NCI-H2196 (cell line): Measurements from ENCODE around the gene SERTAD4.
A peak's percentile ranks its signal among the peaks of the same experiment; 100 is the strongest.
"Not testable (repeated sequence)": the region's sequence is repeated elsewhere in the genome, so short reads cannot be mapped to it uniquely, and the experiment has no call there.

ENCODE experiments used
- DNase-seq: peaks from one replicate; lab custom pipeline; 2025; ENCODE audit not compliant: unreplicated experiment; lab: John Stamatoyannopoulos, UW

SERTAD4 gene

DNA sequence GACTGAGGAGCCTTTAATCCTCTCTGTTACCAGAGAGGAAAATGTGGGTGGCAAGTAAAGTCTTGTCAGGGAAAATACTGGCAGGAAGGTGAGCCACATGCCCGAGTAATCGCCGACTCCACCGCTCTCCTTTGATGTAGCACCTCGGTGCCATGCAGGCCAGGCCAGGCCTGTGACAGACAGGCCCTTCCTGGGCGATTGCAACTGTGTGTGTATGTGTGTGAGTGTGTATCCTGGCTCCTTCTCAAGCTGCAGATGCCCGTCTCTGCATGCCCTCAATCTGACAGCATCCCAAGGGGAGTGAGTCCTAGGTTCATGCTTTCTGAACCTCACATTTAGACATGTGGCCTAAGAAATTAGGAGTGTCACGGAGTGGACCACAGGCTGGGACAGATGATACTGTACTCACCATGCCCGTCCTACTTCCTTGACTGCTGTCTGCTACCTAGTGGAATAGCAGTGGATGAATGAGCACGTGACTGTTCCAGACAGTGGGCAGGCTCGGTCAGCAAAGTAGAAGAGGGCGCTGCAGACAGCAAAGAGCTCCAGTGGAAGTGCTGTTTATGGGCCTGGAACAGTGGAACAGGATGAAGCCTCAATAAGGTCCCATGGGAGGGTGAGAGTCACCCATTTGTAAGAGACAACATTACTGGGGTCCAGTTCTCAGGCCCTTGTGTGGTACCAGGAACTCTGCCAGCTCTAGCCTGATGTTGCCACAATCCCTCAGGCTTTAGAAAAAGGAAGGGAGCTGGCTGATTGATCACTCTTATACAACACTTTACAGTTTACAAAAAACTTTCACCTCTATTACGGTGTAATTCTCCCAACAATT, 25.3 kb downstream of the SERTAD4 start:
- DNase-seq = no peak

DNA sequence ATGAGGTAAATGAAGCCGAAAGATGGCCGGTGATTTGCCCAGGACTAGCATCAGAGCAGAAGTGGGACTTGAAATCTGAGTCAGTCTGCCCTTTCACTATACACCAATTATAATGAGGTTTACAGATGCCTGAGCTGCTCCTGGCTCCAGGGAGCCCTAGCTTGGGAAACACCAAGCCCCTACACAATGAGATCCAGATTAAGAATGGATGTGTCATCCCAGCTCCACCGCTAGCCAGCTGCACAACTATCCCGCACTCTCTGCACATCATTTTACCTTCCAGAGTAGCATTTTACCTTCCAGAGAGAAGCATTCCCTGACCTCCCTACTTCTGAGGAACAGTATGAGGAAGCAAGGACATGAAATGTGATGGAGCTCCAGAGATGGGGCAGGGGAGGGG, 27.0 kb downstream of the SERTAD4 start:
- DNase-seq = no peak

DNA sequence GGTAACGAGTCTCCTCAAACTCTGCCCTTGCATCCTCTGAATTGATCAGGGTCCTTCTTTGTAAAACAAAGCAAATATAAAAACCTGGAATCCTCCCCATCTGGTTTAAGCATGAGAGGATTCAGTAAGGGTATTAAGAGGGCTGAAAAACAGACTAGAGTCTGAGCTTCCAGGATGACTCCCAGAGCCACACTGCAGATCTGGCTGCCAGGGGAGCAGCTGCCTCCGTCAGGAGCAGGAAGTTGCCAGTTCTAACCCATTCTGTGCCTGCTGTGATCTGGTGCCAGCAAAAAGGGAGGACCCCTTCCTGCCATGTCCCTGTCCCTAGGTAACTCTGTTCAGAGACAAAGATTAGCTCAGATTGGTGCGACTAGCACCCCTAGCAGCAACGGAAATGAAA, 27.5 kb downstream of the SERTAD4 start:
- no peak for DNase-seq

DNA sequence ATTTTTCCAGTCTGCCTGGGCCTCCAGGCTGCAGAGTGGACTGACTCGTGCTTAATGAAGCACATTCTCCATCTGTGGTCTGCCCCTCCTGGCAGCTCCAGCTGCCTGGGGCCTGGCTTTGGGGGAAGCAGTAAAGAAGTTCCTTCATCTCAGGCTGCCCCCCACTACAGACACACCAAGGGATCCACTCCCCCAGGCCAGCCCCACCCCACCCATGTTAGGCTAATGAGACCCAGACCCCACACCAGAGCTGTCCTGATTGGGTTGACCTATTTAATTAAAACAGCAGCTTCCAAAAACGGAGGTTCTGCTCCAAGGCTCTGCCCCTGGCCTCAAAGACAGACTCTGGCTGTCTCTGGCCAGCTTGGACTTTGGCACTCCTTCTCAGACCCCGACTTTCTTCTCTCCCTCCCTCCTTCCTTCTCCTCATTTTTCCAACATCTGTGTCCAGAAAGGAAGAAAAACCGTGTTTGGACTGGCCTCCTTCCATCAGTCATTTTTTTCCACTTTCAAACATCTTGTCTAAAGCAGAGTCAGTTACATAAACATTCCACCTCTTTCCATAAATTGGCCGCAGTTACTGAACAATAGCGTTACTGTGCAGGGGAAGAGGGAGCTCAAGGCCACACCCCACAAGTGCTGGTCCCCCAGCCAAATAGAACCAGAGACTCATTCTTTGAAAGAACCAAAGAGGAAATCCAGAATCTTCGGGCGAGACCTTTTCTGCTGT, 29.7 kb downstream of the SERTAD4 start:
- DNase-seq = no peak

DNA sequence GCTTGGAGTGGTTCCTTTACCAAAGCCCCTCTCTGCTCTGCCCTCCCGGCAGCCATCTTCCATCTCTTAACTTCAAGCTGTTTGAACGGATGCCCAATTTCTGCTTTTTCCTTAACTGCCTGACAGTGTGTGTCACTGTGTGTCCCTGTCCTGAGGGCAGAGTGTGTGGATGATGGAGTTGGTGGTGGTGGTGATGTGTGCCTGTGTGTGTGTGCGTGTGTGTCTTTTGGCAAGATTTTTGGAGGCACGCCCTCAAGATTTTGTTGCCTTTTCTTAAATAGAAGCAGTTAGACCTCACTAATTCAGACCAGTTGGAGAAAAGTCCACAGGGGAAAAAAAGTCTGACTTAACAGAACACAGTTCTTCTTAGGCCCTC, 30.3 kb downstream of the SERTAD4 start:
- no peak for DNase-seq

DNA sequence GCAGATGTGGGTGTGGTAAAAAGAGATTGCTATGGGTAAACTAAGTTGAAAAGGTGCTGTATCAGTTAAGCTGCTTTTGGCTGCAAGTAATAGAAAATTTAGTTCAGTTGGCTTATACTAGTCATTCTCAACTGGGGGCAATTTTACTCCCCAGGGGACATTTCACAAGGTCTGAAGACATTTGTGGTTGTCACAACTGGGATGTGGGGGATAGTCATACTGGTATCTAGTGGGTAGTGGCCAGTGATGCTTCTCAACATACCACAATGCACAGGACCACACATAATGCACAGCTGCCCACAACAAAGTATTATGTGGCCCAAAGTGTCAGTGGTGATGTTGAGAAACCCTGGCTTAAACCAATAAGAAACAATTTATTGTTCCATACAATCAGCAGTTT, 31.4 kb downstream of the SERTAD4 start:
- DNase-seq = no peak

DNA sequence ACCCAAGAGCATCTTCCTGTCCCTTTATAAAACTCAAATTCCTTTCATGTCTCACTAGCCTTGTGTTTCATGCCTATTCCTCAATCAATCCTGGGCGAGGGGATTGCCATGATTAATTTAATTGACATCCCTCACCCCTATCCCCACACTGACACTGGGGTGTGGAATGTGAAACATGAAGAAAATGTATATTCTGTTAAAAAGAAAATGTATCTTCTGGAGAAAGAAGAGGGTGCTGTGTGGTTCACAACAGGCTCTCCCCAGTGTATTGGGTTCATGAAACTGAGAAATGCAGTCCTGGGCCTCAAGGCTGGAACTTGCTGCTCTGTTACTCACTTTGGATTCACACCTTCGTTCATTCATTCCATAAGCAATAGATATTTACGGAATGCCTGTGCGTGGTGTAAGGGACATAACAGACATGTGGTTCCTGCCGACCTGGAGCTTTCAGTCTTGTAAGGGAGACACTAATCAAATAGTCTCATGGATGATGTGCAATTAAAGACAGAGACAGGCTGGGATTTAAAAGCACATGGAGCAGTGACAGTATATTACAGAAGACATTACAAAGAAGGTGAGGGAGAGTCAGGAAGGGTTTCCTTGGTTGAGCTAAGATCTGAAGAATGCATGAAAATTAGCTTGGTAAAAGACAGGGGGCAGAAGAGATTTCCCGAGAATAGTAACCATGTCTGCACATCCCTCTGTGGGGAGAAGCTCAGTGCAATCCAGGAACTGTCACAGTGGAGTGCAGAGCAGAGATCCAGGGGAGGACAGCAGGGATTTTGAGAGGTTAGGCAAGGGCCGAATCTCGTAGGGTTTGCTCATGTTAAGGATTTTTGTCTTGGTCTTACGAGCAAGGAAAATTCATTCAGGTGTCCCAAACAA, 32.1 kb downstream of the SERTAD4 start:
- DNase-seq = no peak

DNA sequence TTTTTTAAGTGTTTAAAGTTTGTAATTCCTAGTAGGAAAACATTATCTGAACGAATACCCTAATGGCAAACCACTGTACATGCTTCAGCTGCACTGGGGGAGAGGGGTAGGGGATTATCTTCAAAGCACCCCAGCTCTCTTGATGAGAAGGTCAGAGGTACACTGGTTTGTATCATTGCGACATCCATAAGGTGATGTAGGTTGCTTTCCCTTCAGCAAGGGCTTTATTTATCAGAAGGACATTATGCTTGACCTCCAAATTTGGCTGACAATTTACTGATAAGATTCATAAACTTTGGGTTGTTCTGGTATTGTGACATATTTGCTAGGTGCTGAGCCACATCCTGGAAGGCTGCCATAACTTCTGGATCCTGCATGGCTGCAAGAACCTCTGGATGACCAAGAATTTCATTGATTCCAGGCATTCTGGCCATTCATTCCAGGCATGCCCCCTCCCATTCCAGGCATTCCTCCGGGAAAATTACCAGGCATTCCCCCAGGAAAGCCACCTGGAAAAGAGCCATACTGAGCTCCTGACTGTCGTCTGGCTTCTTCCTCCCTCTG, 32.9 kb downstream of the SERTAD4 start:
- DNase-seq = not testable (repeated sequence)

DNA sequence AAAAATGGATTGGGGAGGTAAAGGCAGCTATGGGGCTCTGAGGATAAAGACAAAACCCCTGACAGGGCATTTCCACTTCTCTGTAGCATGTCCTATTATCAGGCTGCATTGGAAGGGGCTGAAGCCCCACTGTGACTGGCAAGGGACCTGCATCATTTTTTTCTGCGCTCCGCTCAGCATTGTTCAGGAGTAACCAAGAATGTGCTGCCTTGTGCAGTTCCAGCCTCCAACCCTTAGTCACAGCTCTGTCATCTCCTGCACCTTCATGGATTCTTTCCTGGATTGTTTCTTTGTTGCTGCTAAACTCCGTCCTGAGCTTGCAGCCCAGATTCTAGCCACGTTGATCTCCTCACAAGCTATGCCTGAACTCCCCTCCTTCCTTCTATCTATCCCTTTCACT, 37.4 kb downstream of the SERTAD4 start:
- DNase-seq = no peak

DNA sequence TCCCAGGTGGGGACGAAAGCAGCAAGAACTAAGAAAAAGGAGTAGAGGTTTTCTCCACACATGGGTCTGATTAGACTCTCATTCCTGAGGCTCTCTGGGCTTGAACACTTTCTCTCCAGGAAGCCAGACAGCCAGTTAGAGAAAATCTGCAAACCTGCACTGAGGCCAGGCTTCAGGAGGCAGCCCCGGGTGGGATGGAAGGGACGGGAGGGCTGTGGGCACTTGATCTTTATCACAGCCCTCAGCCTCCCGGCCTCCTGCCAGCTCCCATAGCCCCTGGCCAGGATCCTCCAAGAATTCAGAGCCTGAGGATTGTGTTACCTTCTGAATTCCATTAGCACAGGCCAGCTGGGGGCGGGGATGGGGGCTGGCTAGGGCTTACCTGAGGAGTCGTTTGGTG, 40.1 kb downstream of the SERTAD4 start:
- DNase-seq = no peak

DNA sequence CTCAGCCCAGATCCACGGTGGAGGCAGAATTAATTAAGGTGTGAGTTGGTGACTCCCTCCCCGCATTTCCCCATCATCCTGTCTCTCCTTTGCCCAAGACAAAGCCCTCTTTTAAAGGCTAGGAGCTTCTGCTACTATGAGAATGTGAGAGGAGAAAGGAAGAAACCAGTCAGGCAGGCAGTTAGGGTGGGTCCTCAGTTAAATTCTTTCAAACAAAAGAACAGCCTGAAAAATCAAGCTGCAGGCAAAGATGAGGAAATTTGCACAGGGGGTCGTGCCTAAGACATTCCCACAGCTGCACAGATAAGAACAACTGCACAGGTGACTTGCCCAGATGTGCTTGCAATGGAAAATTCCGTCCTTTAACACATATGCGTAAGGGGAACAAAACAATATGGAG, 47.6 kb downstream of the SERTAD4 start:
- no peak for DNase-seq

DNA sequence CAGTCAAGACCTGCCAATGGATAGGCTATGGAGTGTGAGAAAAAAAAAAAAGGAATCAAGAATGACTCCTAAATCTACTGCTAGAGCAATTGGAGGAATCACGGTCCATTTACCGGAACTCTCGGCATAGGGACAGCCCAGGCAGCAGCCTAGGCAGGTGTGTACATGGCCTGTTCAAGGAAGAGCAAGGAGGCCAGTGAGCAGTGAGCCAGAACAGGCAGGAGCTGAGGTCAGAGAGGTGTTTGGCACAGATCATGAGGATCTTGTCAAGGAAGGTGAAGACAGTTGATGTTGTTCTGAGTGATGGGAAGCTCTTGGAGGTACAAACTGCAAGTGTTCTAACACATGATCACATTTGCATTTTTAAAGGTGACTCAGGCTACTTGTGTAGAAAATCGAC, 55.5 kb downstream of the SERTAD4 start:
- no peak for DNase-seq

DNA sequence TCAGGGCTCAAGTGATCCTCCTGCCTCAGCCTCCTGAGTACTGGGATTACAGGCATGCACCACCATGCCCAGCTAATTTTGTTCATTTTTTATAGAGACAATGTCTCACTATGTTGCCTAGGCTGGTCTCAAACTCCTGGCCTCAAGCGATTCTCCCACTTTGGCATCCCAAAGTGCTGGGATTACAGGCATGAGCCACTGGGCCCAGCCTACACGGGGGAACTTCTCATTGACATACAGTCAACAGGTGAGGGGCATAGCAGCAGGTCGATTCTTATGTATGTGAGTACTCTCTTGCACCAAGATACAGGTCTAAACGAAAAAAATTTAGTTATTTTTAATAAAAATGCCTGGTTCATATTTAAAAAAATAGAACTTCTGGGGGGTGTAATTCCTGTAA, 56.7 kb downstream of the SERTAD4 start:
- DNase-seq = no peak

DNA sequence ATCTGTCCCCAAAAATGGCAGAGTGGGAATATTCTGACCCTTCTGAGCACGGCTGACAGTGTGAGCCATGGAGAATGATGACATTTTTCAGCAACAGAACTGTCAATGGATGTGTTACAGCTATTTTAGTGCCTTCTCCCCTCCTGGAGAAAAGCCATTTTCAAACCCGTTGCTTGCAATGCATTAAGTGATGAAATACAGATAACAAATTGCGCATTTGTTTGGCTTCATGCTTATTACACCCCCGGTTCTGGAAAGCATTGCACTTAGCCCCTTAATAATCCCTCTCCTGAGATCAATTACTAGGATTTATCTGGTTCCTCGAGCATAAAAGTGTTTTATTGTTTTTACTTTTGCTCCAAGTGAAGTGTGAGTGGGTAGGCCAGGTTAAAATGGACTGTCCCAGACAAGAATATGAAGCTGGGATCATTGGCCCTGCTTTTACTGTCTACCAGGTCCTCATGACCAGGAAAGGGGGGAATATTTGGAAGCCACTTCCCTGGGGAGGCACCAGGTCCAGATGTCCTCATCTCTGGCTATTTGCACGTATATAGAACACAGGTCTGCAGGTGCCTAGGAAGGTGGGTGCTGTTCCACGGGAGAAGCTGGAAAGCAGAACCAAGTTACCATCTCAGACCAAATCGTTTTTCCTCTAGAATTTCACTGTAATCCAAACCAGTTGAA, 58.6 kb downstream of the SERTAD4 start:
- DNase-seq = no peak

DNA sequence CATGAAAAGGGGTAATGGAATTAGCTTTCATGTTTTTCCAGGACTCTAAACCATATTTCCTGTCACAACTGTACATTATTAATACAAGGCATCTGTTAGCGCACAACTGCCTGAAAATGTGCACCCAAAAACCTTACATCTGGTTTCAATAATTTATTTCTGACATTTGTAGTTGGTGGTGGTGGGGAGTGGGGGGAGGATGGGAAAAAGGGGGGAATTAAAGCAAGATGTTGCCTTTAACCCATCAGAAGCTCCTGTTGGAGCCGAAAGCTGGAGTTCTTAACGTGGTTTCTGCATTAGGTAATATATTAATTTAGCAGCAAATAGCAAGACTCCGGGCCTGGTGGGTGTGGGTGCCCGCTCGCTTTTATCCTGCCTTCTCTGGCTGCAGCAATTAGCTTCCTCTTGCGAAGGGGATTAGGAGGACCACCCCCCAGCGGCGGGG, 59.2 kb downstream of the SERTAD4 start:
- DNase-seq = no peak

DNA sequence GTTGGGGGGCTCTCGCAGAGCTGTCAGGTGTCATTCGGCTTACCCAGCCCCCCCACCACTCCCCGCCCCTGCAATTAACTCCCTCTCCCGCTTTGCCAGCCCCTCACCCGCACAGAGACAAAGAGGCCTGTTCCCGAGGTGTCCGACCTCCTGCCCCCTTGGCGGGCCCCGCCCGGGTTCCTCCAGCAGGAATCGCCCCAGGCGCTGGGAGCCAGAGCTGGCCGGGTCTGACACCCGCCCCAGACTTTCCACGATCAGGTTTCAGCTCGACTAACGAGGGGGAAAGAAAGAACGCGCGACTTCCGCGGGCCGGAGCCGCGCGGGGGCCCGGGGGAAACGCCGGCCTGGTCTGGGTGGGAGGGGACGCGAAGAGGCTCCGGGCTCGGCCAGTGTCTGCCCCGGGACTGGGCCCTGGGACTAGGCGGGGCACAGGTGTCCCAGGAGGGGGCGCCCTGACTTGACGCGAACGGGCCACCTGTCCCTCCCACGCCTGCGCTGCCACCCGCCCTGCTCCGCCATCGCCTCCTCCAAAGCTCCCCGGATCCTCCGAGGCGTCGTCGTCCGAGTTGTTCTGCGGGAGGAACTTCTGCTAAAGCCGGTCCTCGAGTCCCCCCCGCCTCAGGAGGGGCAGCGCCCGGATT, 59.8 kb downstream of the SERTAD4 start:
- peak; percentile 37 for DNase-seq

DNA sequence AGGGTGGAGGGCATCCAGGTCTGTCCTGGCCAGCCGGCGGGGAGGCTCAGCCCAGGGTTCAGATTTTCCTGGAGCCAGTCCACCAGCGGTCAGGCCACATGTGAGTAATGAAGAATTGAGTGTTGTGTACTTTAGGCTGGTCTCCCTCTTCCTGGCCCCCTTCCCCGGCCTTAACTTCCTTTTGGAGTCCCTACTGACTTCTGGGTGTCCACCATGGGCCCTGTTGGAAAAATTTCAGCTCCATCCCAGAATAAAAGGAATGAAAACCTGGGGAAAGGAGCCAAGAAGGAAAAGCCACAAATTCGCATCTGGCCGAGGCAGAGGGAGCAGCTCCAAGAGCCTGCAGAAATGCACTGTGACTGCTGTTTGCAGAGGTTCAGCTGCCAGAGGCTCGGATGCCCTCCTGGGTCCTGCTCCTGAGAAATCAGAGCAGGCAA, 60.6 kb downstream of the SERTAD4 start:
- DNase-seq = no peak

DNA sequence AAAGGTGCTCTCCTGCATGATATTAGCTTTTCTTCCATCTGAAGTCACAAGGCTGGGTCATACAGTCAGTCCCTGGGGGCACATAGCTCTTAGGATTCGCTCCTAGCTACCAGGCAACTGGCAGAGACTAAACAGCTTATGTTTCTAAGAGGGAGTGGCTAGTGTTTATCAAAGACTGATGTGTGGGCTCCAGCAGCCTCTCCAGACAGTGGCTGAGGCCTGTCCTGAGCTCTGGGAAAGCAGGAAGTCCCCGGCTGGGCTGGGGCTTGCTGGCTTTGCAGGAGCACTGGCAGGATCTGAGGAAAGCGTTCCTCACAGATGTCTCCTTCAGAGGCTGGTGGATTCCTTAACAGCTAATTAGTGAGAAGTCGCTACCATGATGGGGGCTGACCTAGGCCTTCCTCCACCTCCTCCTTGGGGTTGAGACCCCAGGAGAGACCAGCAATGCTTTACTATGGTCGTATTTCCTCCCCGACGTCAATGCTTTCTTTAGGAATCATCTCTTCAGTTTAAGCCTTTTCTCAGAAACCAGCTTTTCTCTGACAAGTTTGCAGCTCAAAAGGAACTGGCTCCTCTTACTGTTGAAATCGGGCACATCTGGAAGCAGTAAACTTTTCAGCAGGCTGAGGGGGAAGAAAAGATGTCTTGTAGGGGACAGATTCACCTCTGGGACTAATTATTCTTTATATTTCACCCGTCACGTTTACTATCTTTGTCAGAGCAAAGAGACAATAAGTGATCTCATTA, 62.6 kb downstream of the SERTAD4 start:
- peak; percentile 35 for DNase-seq
